SU-DHL-6 (cell line): ENCODE results near the gene RNASE4.
"Not testable (repeated sequence)": the region's sequence is repeated elsewhere in the genome, so short reads cannot be mapped to it uniquely, and the experiment has no call there.

Source experiments
- CTCF ChIP-seq: fragments of 200-600 bp; sonication (generic); IDR thresholded peaks from one replicate; pipeline ENCODE4 v1.5.1; 2017; ENCODE audit warnings: antibody characterized with exemption, mild to moderate bottlenecking, low read length, moderate library complexity; ENCODE audit not compliant: insufficient read depth, poor library complexity, severe bottlenecking
- EZH2phosphoT487 ChIP-seq: fragments of 200-600 bp; sonication (generic), shearing (Covaris generic); conservative IDR thresholded peaks from 2 replicates; pipeline ENCODE4 v1.6.1; 2018; ENCODE audit warnings: mild to moderate bottlenecking, antibody characterized with exemption, low read length, moderate library complexity, mixed read lengths

GRCh38 chr14:20738292-20738691, 53.9 kb downstream of the RNASE4 start:
- TF ChIP-seq CTCF, EZH2phosphoT487: not testable (repeated sequence)
